ENCODE data around the gene RAB27A. TPM values are rescaled to one million over a fixed set of nuclear protein-coding genes. Genes with fewer than 3 reads are reported as not detected.

RAB27A gene
- total RNA-seq, 1 donor from 2014 or later = 4.6 TPM

- DNase-seq (ENCODE audit: low read depth) = no peak
- TF ChIP-seq CTCF (conservative IDR thresholded peaks at IDR 0.05; ENCODE audit: low read depth, low read length) = no peak
- H3K4me3 ChIP-seq (ENCODE audit: low read depth, low read length) = no peak overlapping the region
These were observed 19.3 kb downstream of the RAB27A start for GRCh38 chr15:55270291-55270690.

- no peak for TF ChIP-seq CTCF (conservative IDR thresholded peaks at IDR 0.05; ENCODE audit: low read depth, low read length)
- no peak overlapping the region for H3K4me3 ChIP-seq (ENCODE audit: low read depth, low read length)
- DNase-seq (ENCODE audit: low read depth) = no peak
These were observed 21.4 kb downstream of the RAB27A start for GRCh38 chr15:55268176-55268695.

GRCh38 chr15:55267401-55268175 lies 22.0 kb downstream of the RAB27A start:
- DNase-seq (ENCODE audit: low read depth) = no peak
- H3K4me3 ChIP-seq (ENCODE audit: low read depth, low read length) = no peak overlapping the region
- no peak for TF ChIP-seq CTCF (conservative IDR thresholded peaks at IDR 0.05; ENCODE audit: low read depth, low read length)

- no peak for DNase-seq (ENCODE audit: low read depth)
- TF ChIP-seq CTCF (conservative IDR thresholded peaks at IDR 0.05; ENCODE audit: low read depth, low read length) = no peak
- no peak overlapping the region for H3K4me3 ChIP-seq (ENCODE audit: low read depth, low read length)
These were observed 23.1 kb downstream of the RAB27A start for GRCh38 chr15:55266547-55266946.

- no peak for TF ChIP-seq CTCF (conservative IDR thresholded peaks at IDR 0.05; ENCODE audit: low read depth, low read length)
- DNase-seq (ENCODE audit: low read depth) = no peak
- H3K4me3 ChIP-seq (ENCODE audit: low read depth, low read length) = no peak overlapping the region
These were observed 29.0 kb downstream of the RAB27A start for GRCh38 chr15:55260562-55261131.

- no peak for TF ChIP-seq CTCF (conservative IDR thresholded peaks at IDR 0.05; ENCODE audit: low read depth, low read length)
- H3K4me3 ChIP-seq (ENCODE audit: low read depth, low read length) = no peak overlapping the region
- DNase-seq (ENCODE audit: low read depth) = no peak
These were observed 31.7 kb downstream of the RAB27A start for GRCh38 chr15:55257938-55258337.

All from epithelial cell of proximal tubule (primary cell).